Measurements from ENCODE around the gene SUGP2.

- no peak for TF ChIP-seq CTCF (IDR thresholded peaks at IDR 0.05)
- no peak for TF ChIP-seq POLR2A (IDR thresholded peaks at IDR 0.05)
Measured at GRCh38 chr19:19043481-19043880, 10.2 kb upstream of the SUGP2 start.
